SK-N-MC (cell line): ENCODE results near the gene ZNF740.

Experiments used
- EZH2 ChIP-seq: fragments of 200-600 bp; sonication (generic); IDR thresholded peaks from one replicate; pipeline ENCODE4 v1.6.1; 2017; ENCODE audit warnings: antibody characterized with exemption
- FOXP2 ChIP-seq: optimal IDR thresholded peaks from 2 replicates; pipeline ENCODE3; 2011; ENCODE audit warnings: mild to moderate bottlenecking, moderate library complexity; ENCODE audit not compliant: insufficient read depth; ENCODE audit errors: extremely low read length, control extremely low read depth
- POLR2AphosphoS5 ChIP-seq: IDR thresholded peaks from 2 replicates; pipeline ENCODE4 v1.6.1; 2012; ENCODE audit warnings: mild to moderate bottlenecking, low read depth, low read length, borderline replicate concordance

- TF ChIP-seq POLR2AphosphoS5 (no peak), EZH2 (no peak), FOXP2 (no peak)
These were observed 769 bp upstream of the ZNF740 start for GRCh38 chr12:53179687-53180219.
